AG04450 (cell line): ENCODE results near the gene FTSJ1. TPM values are rescaled to one million over a fixed set of nuclear protein-coding genes. Genes with fewer than 3 reads are reported as not detected.

Experiments used
- CTCF ChIA-PET: fragments of 300-600, 350-600 bp; formaldehyde crosslinking; extraction: SDS; loops from one replicate; lab custom pipeline; 2022; ENCODE audit warnings: antibody characterized with exemption, inconsistent platforms; lab: Charles Lee
- POLR2A ChIA-PET: fragments of 350-600 bp; formaldehyde crosslinking; extraction: SDS; loops from one replicate; lab custom pipeline; 2021; ENCODE audit warnings: antibody characterized with exemption, inconsistent platforms; lab: Yijun Ruan, JAX
- DNase-seq: peaks from one replicate; pipeline ENCODE4 v3.0.0-alpha.2; 2011; ENCODE audit warnings: low read depth, low spot score
- H3K27ac ChIP-seq: one replicate; pipeline ENCODE4 v1.5.1; 2012; ENCODE audit warnings: low read depth, low read length, control low read depth
- H3K27me3 ChIP-seq: one replicate; pipeline ENCODE4 v1.6.0; 2012; ENCODE audit warnings: low read length; ENCODE audit not compliant: control insufficient read depth, insufficient read depth
- H3K4me3 ChIP-seq: 2 replicates; pipeline ENCODE4 v1.5.1; 2011; ENCODE audit warnings: mild to moderate bottlenecking, low read depth, low read length, control low read depth
- H3K9me3 ChIP-seq: 2 replicates; pipeline ENCODE4 v1.5.1; 2012; ENCODE audit warnings: low read length; ENCODE audit not compliant: control insufficient read depth, insufficient read depth
- polyA plus RNA-seq: library from polyadenylated mRNA; depleted of rRNA; stranded (reverse); fragments of >200 nt; gene quantifications from 2 replicates; pipeline ENCODE4 v1.2.3, GENCODE V29; 2011
- TF ChIP-seq, protein P1 (sequence below): IDR thresholded peaks from 2 replicates; pipeline ENCODE4 v1.5.1; 2011; ENCODE audit warnings: low read depth, low read length, control low read depth, inconsistent platforms

Gene FTSJ1
- polyA plus RNA-seq, 1 experiment = 19.7 TPM

DNA sequence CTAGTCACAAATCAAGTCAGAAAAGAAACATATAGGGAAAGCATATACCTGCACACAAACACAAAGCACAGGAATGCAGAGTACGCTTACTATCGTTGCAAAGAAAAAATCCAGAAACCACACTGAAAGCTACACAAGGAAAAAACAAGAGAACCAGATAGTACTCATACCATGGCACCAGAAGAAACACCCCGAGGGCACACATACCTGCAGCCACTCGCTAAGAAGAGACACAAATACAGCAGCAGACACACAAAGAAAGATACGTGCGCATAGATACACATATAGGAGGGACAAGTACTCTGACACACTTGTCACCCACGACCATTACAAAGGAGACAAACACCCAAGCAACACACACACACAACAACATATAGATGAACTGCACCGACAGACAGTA is 4.5 kb upstream of the FTSJ1 start:
- Histone ChIP-seq H3K9me3 (no peaks in the 10 kb centered on the region), H3K27me3 (no peaks in the 10 kb centered on the region), H3K4me3 (no peak overlapping the region), H3K27ac (no peak overlapping the region)
- ChIA-PET POLR2A (no interaction called here), CTCF (interaction anchor here (1.0 kb wide), 1 partner anchor 23 kb away, joined by 3 read pairs; no protein-coding TSS in a partner anchor)
- no peak for DNase-seq
- TF ChIP-seq, protein P1, sequence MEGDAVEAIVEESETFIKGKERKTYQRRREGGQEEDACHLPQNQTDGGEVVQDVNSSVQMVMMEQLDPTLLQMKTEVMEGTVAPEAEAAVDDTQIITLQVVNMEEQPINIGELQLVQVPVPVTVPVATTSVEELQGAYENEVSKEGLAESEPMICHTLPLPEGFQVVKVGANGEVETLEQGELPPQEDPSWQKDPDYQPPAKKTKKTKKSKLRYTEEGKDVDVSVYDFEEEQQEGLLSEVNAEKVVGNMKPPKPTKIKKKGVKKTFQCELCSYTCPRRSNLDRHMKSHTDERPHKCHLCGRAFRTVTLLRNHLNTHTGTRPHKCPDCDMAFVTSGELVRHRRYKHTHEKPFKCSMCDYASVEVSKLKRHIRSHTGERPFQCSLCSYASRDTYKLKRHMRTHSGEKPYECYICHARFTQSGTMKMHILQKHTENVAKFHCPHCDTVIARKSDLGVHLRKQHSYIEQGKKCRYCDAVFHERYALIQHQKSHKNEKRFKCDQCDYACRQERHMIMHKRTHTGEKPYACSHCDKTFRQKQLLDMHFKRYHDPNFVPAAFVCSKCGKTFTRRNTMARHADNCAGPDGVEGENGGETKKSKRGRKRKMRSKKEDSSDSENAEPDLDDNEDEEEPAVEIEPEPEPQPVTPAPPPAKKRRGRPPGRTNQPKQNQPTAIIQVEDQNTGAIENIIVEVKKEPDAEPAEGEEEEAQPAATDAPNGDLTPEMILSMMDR = no peak

DNA sequence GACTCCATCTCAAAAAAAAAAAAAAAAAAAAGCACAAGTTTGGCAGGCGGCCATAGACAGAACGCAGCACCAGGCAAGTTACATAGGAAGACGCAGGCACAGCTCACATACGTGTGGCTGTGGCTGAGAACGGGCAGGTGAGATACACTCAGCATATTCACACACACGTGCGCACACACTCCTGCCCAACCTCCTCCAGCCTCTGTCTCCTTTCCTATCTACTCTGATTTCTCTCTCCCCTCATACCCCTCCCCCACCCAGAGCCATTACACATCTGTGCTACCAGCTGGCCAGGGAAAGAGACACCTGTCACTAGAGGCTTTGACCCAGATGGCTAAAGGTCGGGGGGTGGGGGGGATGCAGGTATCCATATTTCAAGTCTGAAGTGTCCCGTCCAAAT is 3.8 kb upstream of the FTSJ1 start:
- no peak for DNase-seq
- Histone ChIP-seq H3K9me3 (no peaks in the 10 kb centered on the region), H3K27me3 (no peaks in the 10 kb centered on the region), H3K27ac (no peak overlapping the region), H3K4me3 (no peak overlapping the region)
- CTCF ChIA-PET = no interaction called here
- POLR2A ChIA-PET = no interaction called here
- TF ChIP-seq, protein P1 = no peak

DNA sequence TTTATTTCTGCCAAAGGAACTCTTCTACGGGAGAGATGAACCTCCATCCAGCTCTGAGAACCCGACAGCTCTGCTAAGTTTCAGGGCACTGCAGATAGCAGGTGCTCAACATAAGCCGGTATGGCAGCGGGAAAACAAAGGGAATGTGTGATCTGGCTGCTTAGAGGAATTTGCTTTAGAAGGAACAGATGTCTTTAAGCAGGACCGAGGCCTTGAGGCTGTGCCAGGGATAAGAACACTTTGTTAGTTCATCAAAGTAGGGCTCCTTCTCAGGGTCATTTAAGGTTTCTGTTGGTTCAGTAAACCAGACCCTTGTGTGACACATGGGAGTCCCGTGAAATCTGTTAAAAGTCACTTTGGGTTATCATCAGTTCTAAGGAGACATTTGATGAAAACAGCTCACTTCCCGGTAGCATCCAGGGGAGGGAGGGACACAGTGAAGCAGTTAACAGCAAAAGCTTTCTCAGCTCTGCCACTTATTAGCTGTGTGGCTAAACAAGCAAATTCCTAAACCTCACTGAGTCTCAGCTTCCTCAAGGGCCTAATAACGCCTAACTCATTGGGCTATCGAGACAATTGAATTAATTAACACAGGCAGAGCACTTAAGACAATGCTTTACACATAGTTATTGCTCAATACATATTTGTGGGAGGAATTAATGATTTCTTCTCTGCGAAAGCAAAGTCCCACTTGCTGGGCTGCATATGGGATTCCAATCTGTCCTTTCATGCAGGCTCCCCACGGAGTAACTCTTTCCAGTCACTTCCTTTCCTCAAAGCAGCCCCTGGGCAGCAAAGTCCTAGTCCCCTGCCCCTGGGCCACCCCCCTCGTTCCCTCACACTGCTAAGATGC is 2.9 kb upstream of the FTSJ1 start:
- DNase-seq = no peak
- no peaks in the 10 kb centered on the region for H3K9me3 ChIP-seq
- H3K4me3 ChIP-seq = no peak overlapping the region
- H3K27me3 ChIP-seq = no peaks in the 10 kb centered on the region
- no peak overlapping the region for H3K27ac ChIP-seq
- ChIA-PET CTCF (no interaction called here), POLR2A (no interaction called here)
- TF ChIP-seq, protein P1 = no peak

DNA sequence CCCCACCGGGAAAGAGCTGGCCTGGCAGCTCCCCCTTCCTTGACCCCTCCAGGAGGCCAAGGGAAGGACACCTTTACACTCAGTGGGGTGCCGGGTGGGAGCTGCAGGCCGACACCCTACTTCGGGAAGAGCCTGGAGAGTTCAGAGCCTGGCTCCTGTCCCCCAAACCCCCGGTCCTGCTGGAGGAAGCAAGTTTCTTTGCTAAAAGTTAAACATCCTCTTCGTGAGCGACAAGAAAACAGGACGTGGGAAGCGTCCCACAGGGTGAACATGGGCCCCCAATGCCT is 2.4 kb upstream of the FTSJ1 start:
- ChIA-PET POLR2A (no interaction called here), CTCF (no interaction called here)
- no peaks in the 10 kb centered on the region for H3K27me3 ChIP-seq
- TF ChIP-seq, protein P1 = no peak
- DNase-seq = no peak
- H3K9me3 ChIP-seq = no peaks in the 10 kb centered on the region
- H3K4me3 ChIP-seq = no peak overlapping the region
- no peak overlapping the region for H3K27ac ChIP-seq

DNA sequence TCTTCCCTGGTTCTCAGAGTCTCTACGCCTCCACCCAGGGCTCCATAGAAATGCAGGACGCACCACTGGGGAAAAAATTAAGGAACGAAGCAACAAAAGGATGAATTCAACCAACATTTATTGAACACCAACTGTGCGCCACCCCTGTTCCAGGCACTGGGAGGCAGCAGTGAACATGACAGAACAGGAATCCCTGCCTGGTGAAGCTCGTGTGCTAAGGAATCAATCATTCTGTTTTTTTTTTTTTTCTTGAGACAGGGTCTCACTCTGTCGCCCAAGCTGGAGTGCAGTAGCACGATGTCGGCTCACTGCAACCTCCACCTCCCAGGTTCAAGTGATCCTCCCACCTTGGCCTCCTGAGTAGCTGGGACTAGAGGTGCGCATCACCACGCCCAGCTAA is 1.9 kb upstream of the FTSJ1 start:
- H3K4me3 ChIP-seq = no peak overlapping the region
- ChIA-PET POLR2A (no interaction called here), CTCF (no interaction called here)
- TF ChIP-seq, protein P1 = peak; percentile 19; the same call in 1 of the 2 replicates
- DNase-seq = no peak
- H3K27me3 ChIP-seq = no peaks in the 10 kb centered on the region
- no peak overlapping the region for H3K27ac ChIP-seq
- no peaks in the 10 kb centered on the region for H3K9me3 ChIP-seq
